Measurements from ENCODE around the gene DNMT3B.

DNA sequence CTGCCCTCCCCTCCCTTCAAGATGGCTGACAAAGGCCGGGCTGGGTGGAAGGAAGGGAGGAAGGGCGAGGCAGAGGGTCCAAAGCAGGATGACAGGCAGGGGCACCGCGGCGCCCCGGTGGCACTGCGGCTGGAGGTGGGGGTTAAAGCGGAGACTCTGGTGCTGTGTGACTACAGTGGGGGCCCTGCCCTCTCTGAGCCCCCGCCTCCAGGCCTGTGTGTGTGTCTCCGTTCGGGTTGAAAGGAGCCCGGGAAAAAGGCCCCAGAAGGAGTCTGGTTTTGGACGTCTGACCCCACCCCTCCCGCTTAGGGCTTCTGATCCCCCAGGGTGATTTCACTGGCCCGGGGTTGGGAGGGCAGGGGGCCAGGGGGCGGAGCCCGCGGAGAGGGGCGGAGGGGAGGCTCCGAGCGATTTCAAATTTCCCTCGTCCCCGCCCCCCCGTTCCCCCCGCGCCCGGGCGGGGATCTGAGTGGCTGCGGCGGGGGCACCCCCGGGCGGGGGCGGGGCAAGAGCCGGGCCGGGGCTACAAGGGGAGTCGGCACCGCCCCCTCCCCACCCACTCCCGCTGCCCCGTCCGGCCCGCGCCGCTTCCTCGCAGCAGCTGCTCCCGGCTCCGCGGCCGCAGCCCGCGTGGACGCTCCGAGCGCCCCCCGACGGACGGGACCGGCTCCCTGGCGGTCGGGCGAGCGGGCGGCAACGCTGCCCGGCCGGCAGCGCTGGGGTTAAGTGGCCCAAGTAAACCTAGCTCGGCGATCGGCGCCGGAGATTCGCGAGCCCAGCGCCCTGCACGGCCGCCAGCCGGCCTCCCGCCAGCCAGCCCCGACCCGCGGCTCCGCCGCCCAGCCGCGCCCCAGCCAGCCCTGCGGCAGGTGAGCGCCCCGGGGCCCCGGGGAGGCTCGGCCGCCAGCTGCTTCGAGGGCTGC is at the start of gene DNMT3B:
- TF ChIP-seq, protein P1, sequence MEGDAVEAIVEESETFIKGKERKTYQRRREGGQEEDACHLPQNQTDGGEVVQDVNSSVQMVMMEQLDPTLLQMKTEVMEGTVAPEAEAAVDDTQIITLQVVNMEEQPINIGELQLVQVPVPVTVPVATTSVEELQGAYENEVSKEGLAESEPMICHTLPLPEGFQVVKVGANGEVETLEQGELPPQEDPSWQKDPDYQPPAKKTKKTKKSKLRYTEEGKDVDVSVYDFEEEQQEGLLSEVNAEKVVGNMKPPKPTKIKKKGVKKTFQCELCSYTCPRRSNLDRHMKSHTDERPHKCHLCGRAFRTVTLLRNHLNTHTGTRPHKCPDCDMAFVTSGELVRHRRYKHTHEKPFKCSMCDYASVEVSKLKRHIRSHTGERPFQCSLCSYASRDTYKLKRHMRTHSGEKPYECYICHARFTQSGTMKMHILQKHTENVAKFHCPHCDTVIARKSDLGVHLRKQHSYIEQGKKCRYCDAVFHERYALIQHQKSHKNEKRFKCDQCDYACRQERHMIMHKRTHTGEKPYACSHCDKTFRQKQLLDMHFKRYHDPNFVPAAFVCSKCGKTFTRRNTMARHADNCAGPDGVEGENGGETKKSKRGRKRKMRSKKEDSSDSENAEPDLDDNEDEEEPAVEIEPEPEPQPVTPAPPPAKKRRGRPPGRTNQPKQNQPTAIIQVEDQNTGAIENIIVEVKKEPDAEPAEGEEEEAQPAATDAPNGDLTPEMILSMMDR (IDR thresholded peaks at IDR 0.05; ENCODE audit: insufficient read depth, low read length), result no peak
- no peak for TF ChIP-seq POLR2AphosphoS5 (IDR thresholded peaks at IDR 0.05; ENCODE audit: low read depth)
- TF ChIP-seq GABPA (IDR thresholded peaks at IDR 0.05; ENCODE audit: low read depth), result no peak
- TF ChIP-seq, protein P2, sequence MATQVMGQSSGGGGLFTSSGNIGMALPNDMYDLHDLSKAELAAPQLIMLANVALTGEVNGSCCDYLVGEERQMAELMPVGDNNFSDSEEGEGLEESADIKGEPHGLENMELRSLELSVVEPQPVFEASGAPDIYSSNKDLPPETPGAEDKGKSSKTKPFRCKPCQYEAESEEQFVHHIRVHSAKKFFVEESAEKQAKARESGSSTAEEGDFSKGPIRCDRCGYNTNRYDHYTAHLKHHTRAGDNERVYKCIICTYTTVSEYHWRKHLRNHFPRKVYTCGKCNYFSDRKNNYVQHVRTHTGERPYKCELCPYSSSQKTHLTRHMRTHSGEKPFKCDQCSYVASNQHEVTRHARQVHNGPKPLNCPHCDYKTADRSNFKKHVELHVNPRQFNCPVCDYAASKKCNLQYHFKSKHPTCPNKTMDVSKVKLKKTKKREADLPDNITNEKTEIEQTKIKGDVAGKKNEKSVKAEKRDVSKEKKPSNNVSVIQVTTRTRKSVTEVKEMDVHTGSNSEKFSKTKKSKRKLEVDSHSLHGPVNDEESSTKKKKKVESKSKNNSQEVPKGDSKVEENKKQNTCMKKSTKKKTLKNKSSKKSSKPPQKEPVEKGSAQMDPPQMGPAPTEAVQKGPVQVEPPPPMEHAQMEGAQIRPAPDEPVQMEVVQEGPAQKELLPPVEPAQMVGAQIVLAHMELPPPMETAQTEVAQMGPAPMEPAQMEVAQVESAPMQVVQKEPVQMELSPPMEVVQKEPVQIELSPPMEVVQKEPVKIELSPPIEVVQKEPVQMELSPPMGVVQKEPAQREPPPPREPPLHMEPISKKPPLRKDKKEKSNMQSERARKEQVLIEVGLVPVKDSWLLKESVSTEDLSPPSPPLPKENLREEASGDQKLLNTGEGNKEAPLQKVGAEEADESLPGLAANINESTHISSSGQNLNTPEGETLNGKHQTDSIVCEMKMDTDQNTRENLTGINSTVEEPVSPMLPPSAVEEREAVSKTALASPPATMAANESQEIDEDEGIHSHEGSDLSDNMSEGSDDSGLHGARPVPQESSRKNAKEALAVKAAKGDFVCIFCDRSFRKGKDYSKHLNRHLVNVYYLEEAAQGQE (IDR thresholded peaks at IDR 0.05; ENCODE audit: insufficient replicate concordance, low read depth), result no peak
- no peak for TF ChIP-seq SPI1 (IDR thresholded peaks at IDR 0.05; ENCODE audit: borderline replicate concordance, low read depth)
